GM12865 (cell line): Measurements from ENCODE around the gene FALEC.

Source experiments
- DNase-seq: peaks from one replicate; pipeline ENCODE4 v3.0.0; 2010; ENCODE audit warnings: low read depth
- H3K4me3 ChIP-seq: 2 replicates; pipeline ENCODE4 v1.5.1; 2011; ENCODE audit warnings: mild to moderate bottlenecking, low read depth, low read length, control low read depth
- CTCF ChIP-seq: IDR thresholded peaks from 2 replicates; pipeline ENCODE4 v1.5.1; 2011; ENCODE audit warnings: low read length, control low read depth, low read depth, inconsistent platforms; ENCODE audit not compliant: insufficient read depth; ENCODE audit errors: missing control alignments

The FALEC gene

GRCh38 chr1:150516050-150516591 lies 569 bp downstream of the FALEC start:
- DNase-seq = peak; percentile 29
- peak overlapping the region; percentile 67 for H3K4me3 ChIP-seq
- TF ChIP-seq CTCF = no peak

GRCh38 chr1:150516616-150517015 lies 1.1 kb downstream of the FALEC start:
- TF ChIP-seq CTCF = peak; percentile 9
- peak overlapping the region; percentile 67; the same call in 1 of the 2 replicates for H3K4me3 ChIP-seq
- peak; percentile 39 for DNase-seq

- H3K4me3 ChIP-seq = no peak overlapping the region
- no peak for DNase-seq
- TF ChIP-seq CTCF = no peak
These were observed 5.8 kb downstream of the FALEC start for GRCh38 chr1:150521196-150521968.

- H3K4me3 ChIP-seq = no peak overlapping the region
- no peak for TF ChIP-seq CTCF
- DNase-seq = no peak
These were observed 9.8 kb downstream of the FALEC start for GRCh38 chr1:150525348-150525747.

- no peak for TF ChIP-seq CTCF
- DNase-seq = no peak
These were observed 12.6 kb downstream of the FALEC start for GRCh38 chr1:150528196-150528595.

GRCh38 chr1:150529017-150529416 lies 13.5 kb downstream of the FALEC start:
- H3K4me3 ChIP-seq = no peak overlapping the region
- no peak for DNase-seq
- TF ChIP-seq CTCF = no peak

More at GRCh38 chr1:150528196-150528595, 12.6 kb downstream of the FALEC start:
- H3K4me3 ChIP-seq = no peak overlapping the region
